ENCODE measurements around the gene MAP4K4.

MAP4K4 gene

GRCh38 chr2:101697124-101698013 is at the start of gene MAP4K4:
Gene MAP4K4 (plus strand): TSS chr2:101697707. CDS start chr2:101698081, 374 bp downstream.
- peak; percentile 74 for DNase-seq

DNA sequence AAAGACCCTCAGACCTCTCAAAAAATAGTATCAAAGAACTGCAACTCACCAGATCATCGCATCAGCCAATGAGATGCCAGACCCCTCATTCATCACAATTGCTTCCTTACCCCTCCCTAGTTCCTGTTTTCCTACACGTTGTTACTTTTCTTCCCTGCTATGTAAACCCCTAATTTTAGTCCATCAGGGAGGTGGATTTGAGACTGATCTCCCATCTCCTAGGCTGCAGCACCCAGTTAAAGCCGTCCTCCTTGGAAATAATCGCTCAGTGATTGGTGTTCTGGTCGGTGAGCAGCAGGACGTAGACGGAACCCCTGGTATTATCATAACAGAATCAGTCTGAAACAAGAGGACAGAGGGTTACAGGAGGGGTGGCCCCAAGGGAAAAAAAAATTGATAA is 44.0 kb upstream of the MAP4K4 start:
- no peak for DNase-seq

DNA sequence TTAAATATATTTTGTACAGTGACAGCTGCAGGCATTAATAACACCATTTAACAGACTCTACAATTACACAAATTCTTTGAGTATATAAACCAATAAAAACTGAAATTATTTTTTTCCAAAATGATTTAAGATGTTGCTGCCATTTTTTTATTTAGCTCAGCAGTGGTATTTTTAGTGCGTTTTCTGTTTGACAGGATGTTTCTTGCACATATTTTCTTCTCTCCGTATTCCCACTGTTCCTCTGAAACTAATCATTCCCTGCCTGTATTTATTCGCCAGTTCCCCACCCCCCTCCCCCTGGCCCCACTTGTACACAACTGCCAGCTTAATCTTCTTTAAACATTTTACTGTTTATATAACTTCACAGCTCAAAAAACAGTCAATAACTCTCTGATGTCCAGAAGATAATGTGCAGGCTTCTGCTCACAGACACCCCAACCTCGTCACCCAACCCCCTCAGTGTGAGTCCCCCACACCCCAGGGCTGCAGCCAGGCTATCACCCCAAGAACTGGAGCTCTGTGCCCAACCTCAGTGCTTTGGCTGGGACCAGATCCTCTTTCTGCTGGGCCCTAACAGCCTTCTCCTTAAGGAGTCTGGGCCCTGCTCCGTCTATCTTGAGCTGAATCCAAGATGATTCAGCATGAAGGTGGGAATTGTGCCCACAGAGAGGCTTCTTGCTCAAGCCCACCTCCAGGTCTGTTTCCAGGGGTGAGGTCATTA is 41.6 kb upstream of the MAP4K4 start:
- DNase-seq = no peak

GRCh38 chr2:101657787-101658186 is 39.7 kb upstream of the MAP4K4 start:
- no peak for DNase-seq

- DNase-seq = no peak
These were observed 39.1 kb upstream of the MAP4K4 start for GRCh38 chr2:101658387-101658786.

GRCh38 chr2:101665312-101665711 is 32.2 kb upstream of the MAP4K4 start:
- no peak for DNase-seq

DNA sequence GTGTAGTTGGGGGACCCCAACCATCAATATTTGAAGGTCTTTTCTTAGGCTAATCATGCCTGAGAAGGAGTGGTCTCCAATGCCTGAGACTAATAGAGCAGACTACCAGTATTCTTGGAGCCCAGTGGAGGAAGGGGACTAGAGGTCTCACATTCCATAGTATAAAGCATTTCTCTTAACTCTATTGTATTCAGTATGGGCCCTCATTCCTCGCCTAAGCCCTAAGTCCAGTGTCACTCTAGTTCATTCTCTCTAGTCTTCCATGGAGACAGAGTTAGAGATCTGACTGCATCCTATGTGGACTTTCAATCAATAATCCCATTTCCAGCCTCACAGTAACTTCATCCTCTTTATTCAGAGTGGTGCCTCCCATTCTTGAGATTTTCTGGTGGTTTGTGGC is 29.7 kb upstream of the MAP4K4 start:
- no peak for DNase-seq

DNA sequence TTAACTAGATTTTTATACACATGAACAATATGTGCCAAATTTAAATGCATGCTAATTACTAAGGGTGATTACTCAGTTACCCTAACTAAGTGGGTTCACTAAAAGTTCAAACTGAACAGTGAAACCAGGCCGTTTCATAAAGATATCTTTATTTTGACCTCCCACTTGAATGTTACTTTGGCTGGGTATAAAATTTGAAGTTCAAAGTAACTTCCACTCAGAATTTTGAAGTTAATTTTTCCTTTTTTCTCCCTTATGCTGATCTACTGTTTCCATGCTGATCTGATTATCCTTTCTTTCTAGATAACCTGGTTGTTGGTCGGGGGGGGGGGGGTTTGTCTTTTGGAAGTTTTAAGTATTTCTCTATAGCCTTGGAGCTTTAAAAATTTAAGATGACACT is 25.5 kb upstream of the MAP4K4 start:
- DNase-seq = no peak

GRCh38 chr2:101673920-101674319 is 23.6 kb upstream of the MAP4K4 start:
- DNase-seq = no peak

- DNase-seq = no peak
These were observed 22.0 kb upstream of the MAP4K4 start for GRCh38 chr2:101675512-101675911.

- no peak for DNase-seq
These were observed 20.8 kb upstream of the MAP4K4 start for GRCh38 chr2:101676674-101677073.

DNA sequence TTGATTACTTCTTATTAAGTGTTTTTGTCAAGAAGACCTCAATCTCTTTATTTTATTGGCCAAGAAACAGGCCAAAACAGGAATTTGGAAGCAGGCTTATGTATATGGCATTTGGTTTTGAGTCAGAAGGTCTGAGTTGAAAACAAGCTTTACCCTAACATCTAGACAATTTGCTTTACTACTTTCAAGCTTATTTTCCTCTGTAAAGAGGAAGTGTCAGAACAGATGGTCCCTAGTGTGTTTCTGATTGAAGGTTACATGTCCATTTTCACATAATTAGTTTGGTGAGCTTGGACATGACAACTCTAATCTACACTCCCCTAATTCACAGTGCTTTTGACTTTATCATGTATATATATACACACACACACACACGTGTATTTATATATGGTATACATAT is 19.8 kb upstream of the MAP4K4 start:
- DNase-seq = no peak

DNA sequence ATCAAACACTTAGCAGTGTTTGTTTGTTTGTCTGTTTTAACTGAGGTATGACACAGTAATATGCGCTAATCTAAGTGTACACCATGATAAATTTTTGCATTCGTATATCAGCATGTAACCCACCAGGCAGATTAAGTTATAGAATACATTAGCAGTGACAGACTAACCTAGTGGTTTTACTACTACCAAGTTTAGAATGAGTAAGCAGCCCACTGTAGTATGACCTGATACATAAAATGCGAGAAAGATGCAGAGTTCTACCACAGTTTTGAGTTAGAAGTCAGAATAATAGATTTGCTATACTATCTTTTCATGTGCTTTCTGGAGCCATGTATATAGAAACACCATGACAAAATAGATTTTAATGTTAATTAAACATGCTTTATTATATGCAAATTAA is 19.1 kb upstream of the MAP4K4 start:
- DNase-seq = no peak

DNA sequence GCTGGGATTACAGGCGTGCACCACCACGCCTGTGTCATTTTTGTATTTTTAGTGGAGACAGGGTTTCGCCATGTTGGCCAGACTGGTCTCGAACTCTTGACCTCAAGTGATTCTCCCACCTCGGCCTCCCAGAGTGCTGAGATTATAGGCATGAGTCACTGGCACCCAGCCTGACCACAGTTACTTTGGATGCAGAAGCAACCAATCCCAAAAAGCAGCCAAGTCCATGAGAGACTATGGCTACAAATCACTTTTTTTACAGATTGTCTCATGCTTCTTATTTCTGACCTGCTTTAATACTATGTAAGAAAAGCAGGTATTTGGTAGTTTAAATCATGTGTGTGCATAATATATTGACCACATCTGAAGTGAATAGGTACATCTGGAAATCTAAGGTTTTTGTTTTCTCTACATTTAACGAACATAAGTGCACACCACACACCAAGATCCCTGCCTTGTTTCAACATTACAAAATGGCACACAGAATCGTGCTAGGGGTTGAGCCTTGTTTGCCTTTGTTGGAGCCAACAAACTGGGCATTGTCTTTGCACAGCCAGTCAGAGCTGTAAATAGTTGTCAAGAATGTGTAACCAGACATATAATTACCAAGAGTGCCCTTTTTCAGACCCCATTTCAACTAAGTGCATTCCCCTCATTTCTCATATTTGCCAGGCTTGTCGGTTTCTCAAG is 18.3 kb upstream of the MAP4K4 start:
- no peak for DNase-seq

DNA sequence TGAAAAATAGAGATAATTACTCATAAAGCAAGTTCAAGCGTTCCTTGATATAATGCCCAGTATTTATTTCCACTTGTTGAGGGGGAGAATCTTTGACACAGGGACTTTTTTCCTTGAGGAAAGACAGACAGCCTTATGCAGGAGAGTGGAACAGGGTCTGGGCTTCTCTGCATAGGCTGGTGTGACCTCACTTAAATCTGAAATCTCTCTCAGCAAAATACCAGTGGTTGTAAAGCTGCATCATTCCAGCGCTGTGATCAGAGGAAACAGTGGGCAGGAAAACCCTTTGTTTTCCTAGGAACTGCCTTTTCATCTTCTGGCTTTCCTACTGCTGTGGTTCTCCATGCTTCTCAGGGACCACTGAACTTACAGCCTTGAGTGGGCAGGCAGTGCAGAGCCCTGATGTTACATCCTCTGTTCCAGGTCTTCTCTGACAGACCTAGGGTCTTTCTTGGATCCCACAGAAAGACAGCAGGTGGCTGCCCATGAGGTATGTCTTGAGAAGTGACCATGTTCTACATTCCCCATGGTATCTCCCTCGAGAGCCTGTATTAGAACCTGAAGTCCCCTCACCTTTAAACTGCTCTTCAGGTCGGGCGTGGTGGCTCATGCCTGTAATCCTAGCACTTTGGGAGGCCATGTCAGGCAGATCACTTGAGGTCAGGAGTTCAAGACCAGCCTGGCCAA is 17.6 kb upstream of the MAP4K4 start:
- no peak for DNase-seq

- DNase-seq = no peak
These were observed 15.2 kb upstream of the MAP4K4 start for GRCh38 chr2:101682311-101682710.

GRCh38 chr2:101684313-101684712 is 13.2 kb upstream of the MAP4K4 start:
- DNase-seq = no peak

DNA sequence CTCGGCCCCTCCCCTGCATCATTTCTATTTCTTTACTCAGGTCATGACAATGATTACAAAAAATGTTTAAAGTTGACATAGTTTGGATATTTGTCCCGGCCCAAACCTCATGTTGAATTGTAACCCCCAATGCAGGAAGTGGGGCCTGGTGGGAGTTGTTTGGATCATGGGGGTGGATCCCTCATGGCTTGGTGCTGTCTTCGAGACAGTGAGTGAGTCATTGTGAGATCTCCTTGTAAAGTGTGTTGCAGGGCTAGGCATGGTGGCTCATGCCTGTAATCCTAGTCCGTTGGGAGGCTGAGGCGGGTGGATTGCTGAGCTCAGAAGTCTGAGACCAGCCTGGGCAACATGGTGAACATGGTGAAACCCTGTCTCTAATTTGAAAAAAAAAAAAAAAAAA is 9.2 kb upstream of the MAP4K4 start:
- no peak for DNase-seq

DNA sequence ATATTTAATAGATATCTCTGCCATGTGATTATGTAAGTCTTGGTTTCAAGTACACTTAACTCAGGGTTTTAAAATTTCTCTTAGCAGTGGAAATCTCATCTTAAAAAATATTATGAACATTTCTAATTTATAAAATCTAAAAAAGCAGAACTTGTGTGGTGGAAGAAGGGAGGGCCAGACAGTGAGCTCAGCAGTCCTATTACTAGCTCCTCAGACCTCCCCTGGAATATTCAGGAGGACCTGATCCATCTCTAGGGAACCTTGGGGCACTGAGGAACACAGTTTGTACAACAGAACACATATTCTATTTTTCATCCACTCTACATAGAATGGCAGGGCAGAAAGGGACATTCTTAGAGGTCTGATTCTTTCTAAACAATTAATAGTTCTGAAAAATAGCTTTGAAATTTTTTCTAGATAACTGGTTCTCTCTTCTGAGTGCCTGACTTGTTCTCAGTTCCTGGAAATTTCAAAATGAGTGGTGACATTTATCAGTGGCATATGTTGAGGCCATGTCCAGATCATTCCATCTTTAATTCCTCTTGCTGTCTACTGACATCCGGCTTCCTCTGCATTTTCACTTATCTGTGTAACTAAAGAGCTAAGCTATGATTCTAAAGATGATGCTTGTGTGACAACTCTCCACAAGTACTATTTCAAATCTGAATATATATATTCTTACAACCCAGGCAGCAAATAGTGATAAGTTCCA is 8.2 kb upstream of the MAP4K4 start:
- no peak for DNase-seq

- DNase-seq = no peak
These were observed 6.9 kb upstream of the MAP4K4 start for GRCh38 chr2:101690547-101691152.

GRCh38 chr2:101692041-101692440 is 5.5 kb upstream of the MAP4K4 start:
- DNase-seq = no peak

- no peak for DNase-seq
These were observed 4.7 kb upstream of the MAP4K4 start for GRCh38 chr2:101692766-101693165.

All from NCI-H146 (cell line).